Uterus (tissue), 4 donors: ENCODE data around the gene SMIM24. TPM values are rescaled to one million over a fixed set of nuclear protein-coding genes. Genes with fewer than 3 reads are reported as not detected.
A peak's percentile ranks its signal among the peaks of the same experiment; 100 is the strongest.

Source experiments
- DNase-seq, 2 donors: peaks; one replicate each; pipeline ENCODE4 v3.0.0-alpha.2; 2019 to 2020
- H3K27ac ChIP-seq, 2 donors: fragments of 200-600 bp; sonication (generic); 1 replicate in 1 of 2; 2 replicates in 1 of 2; pipeline ENCODE4 v1.5.1; 2016 to 2018
- H3K27me3 ChIP-seq, 2 donors: fragments of 200-600 bp; sonication (generic); one replicate each; pipeline ENCODE4 v1.5.1; 2018 to 2019; ENCODE audit warnings: control low read depth in 1 of 2
- H3K36me3 ChIP-seq, 2 donors: fragments of 200-600 bp; sonication (generic); one replicate each; pipeline ENCODE4 v1.5.1; 2019; ENCODE audit warnings: control low read depth in 1 of 2
- H3K4me1 ChIP-seq, 2 donors: fragments of 200-600 bp; sonication (generic); one replicate each; pipeline ENCODE4 v1.5.1; 2018 to 2019; ENCODE audit warnings: control low read depth in 1 of 2
- H3K4me3 ChIP-seq, 2 donors: fragments of 200-600 bp; sonication (generic); 1 replicate in 1 of 2; 2 replicates in 1 of 2; pipeline ENCODE4 v1.5.1; 2018 to 2019; ENCODE audit warnings: mild to moderate bottlenecking in 1 of 2
- H3K9me3 ChIP-seq, 2 donors: fragments of 200-600 bp; sonication (generic); one replicate each; pipeline ENCODE4 v1.5.1; 2019; ENCODE audit warnings: control low read depth in 1 of 2
- POLR2A ChIP-seq, 2 donors: fragments of 450-650 bp; IDR thresholded peaks; one replicate each; pipeline ENCODE4 v1.6.1; 2016; ENCODE audit warnings: antibody characterized with exemption in 2 of 2, mild to moderate bottlenecking in 1 of 2, moderate library complexity in 1 of 2
- intact Hi-C: fragments of 100-400 bp; cut with DNase I; formaldehyde crosslinking; loops from one replicate; pipeline ENCODE4 v1.15.1; 2023; ENCODE audit warnings: low total_unique reads
- total RNA-seq, 4 donors: library from RNA; depleted of rRNA in 3 of 4; stranded (reverse); fragments of >200 nt in 3 of 4; gene quantifications; one replicate each; pipeline versions ENCODE4 v1.1.0 to v1.2.4, GENCODE V29; 2014 to 2023
- TF ChIP-seq, protein P1 (sequence below), 4 experiments: fragments of 200-600 bp in 2 of 4; fragments of 450-650 bp in 2 of 4; sonication (generic) in 2 of 4; IDR thresholded peaks; one replicate each; pipeline ENCODE4 v1.5.1; 2016 to 2019; ENCODE audit warnings: antibody characterized with exemption in 4 of 4, mild to moderate bottlenecking in 2 of 4, moderate library complexity in 1 of 4
- donor health status: DM: yes; HTN: yes; CAD: no.

Gene SMIM24
- total RNA-seq, 4 donors from 2014 or later: 0.97 TPM; not detected in 3

DNA sequence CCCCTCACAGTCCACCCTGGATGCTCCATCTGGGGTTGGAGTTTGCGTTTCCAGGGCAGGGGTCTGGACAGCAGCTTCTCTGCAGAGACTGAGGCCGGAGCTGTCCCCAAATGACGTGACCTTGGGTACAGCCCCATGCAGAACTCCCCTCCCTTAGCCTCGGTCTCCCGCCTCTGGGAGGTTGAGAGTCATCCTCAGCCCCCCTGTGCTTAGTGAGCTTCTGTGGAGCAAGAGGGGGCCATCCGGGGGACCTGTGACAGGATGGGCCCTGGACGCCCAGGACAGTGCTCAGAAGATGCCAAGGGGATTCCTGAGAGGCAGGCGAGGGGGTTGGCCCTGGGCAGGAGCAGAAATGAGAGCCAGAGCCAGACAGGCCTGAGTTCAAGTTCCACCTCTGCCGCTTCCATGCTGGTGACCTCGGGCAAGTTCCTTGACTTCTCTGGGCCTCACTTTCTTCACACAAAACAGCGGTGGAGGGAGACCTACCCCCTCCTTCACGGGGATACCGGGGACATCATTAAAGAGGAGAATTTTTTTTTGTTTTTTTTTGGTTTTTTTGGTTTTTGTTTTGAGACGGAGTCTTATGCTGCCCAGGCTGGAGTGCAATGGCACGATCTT, 20.3 kb downstream of the SMIM24 start:
- intact Hi-C loops: no loop called here
- Histone ChIP-seq H3K4me3 (no peak overlapping the region), H3K36me3 (no peaks in the 10 kb centered on the region), H3K27me3 (no peaks in the 10 kb centered on the region), H3K4me1 (peaks cover 9 to 36% of the 10 kb centered on the region in 2 donors), H3K27ac (peak overlapping the region; percentile 91 to 98), H3K9me3 (no peaks in the 10 kb centered on the region)
- no peak for TF ChIP-seq POLR2A (IDR thresholded peaks at IDR 0.05)
- TF ChIP-seq, protein P1, sequence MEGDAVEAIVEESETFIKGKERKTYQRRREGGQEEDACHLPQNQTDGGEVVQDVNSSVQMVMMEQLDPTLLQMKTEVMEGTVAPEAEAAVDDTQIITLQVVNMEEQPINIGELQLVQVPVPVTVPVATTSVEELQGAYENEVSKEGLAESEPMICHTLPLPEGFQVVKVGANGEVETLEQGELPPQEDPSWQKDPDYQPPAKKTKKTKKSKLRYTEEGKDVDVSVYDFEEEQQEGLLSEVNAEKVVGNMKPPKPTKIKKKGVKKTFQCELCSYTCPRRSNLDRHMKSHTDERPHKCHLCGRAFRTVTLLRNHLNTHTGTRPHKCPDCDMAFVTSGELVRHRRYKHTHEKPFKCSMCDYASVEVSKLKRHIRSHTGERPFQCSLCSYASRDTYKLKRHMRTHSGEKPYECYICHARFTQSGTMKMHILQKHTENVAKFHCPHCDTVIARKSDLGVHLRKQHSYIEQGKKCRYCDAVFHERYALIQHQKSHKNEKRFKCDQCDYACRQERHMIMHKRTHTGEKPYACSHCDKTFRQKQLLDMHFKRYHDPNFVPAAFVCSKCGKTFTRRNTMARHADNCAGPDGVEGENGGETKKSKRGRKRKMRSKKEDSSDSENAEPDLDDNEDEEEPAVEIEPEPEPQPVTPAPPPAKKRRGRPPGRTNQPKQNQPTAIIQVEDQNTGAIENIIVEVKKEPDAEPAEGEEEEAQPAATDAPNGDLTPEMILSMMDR (IDR thresholded peaks at IDR 0.05): no peak
- DNase-seq: no peak

DNA sequence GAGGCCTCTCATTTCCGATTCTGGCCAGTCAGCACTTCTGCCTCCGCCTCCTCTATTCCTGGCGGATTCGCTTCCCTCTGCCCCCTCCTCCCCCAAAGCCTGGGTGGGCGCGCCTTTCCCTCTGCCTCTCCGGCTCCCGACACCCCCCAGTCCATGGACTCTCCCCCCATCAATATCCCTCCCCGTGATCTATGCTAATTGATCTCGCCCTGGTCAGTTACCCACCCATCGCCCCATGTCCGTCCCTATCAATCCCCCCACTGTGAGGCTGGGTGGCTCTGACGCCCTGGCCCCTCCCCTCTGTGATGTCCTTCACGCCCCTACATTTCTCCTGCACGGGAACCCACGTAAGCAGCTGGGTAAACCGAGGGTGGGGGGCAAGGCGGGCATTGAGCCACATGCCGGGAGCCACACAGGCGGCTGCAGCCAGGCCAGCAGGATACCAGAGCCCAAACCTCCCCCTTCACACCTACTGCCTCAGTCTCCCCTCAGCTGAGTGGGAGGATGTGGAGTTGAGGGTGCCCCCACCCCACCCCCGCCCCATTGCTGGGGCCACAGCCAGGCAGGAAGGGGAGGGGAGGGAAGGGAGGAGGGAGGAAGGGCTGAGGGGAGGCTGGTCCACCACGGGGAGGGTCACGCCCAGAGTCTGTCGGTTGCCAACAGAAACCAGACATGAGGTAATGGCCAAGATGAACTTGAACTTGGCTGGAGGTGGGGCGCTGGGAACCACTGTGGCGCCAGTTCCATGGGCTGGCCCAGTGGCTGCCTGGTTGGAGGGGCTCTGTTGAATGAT, 21.0 kb downstream of the SMIM24 start:
- H3K9me3 ChIP-seq: no peaks in the 10 kb centered on the region
- H3K27ac ChIP-seq: peak overlapping the region; percentile 91 to 98
- H3K36me3 ChIP-seq: no peaks in the 10 kb centered on the region
- no peak for TF ChIP-seq POLR2A (IDR thresholded peaks at IDR 0.05)
- TF ChIP-seq, protein P1 (IDR thresholded peaks at IDR 0.05): no peak
- H3K4me3 ChIP-seq: peak overlapping the region in 1 of 2 donors; percentile 9
- peaks cover 9 to 36% of the 10 kb centered on the region in 2 donors for H3K4me1 ChIP-seq
- DNase-seq: peak; percentile 95
- intact Hi-C loops: no loop called here
- no peaks in the 10 kb centered on the region for H3K27me3 ChIP-seq

DNA sequence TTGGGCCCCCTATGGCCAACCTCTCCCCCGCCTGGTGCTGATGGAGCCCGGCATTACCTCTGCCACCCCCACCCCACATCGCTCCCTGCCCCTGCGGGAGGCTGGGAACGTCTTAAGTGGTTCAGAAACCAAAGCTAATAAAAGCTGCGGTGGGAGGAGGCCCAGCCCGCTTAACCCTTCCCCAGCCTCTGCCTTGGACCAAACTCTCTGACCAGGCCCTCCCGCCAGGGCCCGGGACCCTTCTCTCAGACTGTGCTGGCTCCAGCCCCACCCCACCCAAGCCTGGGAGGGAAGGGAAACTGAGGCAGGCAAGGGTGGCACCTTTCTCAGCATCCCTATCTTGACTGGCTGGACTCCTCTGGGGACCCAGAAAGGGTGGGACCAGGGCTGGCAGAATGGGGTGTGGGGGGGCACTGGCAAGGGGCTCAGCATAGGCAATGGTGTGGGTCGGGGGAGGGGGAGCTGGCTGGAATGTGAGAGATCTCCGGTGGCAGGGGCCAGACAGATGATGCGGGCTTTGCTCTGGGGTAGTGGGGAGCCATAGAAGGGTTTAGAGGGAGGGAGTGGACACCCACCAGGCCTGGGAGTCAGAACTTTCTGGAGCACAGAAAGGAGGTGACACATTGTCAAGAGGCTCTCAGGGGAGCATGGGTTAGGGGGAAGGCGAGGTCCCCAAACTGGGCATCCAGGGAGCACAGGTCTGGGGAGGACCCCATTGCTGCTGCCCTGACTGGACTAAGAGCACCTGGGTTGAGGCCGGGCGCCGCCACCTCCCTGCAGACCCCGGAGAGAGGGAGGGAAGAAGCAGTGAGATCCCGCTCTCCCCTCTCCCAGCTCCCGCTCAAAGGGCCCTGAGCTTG, 21.9 kb downstream of the SMIM24 start:
- peaks cover 9 to 36% of the 10 kb centered on the region in 2 donors for H3K4me1 ChIP-seq
- intact Hi-C loops: no loop called here
- H3K36me3 ChIP-seq: no peaks in the 10 kb centered on the region
- H3K27ac ChIP-seq: peak overlapping the region; percentile 91 to 98
- no peaks in the 10 kb centered on the region for H3K9me3 ChIP-seq
- H3K4me3 ChIP-seq: peak overlapping the region in 1 of 2 donors; percentile 9
- TF ChIP-seq, protein P1 (IDR thresholded peaks at IDR 0.05): no peak
- DNase-seq: no peak
- H3K27me3 ChIP-seq: no peaks in the 10 kb centered on the region

DNA sequence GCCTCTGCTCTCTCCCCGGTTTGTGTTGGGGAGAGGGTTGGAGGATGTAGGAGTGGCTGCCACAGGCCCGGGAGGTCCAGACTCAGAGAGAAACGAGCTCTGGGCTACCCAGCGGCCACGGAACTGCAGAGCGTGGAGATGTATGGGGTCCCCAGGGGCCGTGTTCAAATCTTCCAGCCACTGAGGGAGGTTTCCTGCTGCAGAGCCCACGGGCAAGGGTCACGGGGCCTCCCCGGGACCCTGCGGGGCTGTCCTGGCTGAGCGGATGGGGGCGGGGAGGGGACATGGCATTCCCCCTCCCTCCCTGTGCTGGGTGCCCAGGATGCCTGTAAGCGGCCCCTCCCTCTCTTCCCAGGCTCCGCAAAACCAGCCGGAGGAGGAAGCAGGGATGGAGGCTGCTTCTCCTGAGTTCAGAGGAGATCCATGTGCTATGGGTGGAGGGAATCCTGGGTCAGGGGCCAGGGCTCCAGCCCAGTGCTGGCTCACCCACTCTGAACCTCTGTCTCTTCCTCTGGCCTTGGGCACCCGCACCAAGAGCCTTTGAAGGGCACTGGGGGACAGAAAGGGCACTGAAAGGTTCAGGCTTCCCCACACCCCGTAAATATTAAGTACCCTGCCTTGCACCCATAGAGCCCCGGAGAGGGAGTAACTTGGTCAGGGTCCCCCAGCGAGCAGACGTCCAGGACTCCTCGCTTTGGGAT, 22.6 kb downstream of the SMIM24 start:
- intact Hi-C loops: no loop called here

More for the DNA sequence above, 22.6 kb downstream of the SMIM24 start:
- TF ChIP-seq, protein P1 (IDR thresholded peaks at IDR 0.05): no peak
- TF ChIP-seq POLR2A (IDR thresholded peaks at IDR 0.05): no peak
- no peaks in the 10 kb centered on the region for H3K9me3 ChIP-seq
- DNase-seq: no peak
- peak overlapping the region; percentile 91 to 98 for H3K27ac ChIP-seq
- no peak overlapping the region for H3K4me3 ChIP-seq
- no peaks in the 10 kb centered on the region for H3K27me3 ChIP-seq
- peaks cover 9 to 36% of the 10 kb centered on the region in 2 donors for H3K4me1 ChIP-seq
- H3K36me3 ChIP-seq: no peaks in the 10 kb centered on the region
